ENCODE data around the gene DNAJC16. TPM values are rescaled to one million over a fixed set of nuclear protein-coding genes. Genes with fewer than 3 reads are reported as not detected.
"Not testable (repeated sequence)": the region's sequence is repeated elsewhere in the genome, so short reads cannot be mapped to it uniquely, and the experiment has no call there.

The DNAJC16 gene
- total and polyA plus RNA-seq, 2 of the 13 experiments (the other 11 are each of a cell fraction or from before 2014, with no cell fraction given), result 11.4 to 15.4 TPM

DNA sequence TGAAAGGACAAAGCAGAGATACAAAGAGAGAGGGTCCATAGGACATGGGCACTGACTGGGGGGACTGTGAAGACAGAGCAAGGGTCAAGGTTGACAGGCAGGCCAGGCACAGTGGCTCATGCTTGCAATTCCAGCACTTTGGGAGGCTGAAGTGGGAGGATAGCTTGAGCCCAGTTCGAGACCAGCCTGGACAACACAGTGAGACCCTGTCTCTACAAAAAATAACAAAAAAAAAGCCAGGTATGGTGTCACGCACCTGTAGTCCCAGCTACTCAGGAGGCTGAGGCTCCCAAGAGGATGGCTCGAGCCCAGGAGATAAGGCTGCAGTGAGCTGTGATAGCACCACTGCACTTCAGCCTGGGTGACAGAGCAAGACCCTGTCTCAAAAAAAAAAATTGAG is 7.0 kb upstream of the DNAJC16 start (continued):
- TF ChIP-seq ESRRA (CRISPR knock-in tag; IDR thresholded peaks at IDR 0.05; ENCODE audit: low read depth) (0 out of 2 replicates have a peak, but pooled peaks have one; percentile 36), MAFK (conservative IDR thresholded peaks at IDR 0.05 in 1 of 2, IDR thresholded peaks at IDR 0.05 in 1 of 2; ENCODE audit: low read length in 2 of 2) (no peak), FOXA3 (CRISPR knock-in tag; IDR thresholded peaks at IDR 0.05) (no peak), ZNF781 (CRISPR knock-in tag; IDR thresholded peaks at IDR 0.05; ENCODE audit: borderline replicate concordance, not compliant biosample characterization) (no peak), GABPA (IDR thresholded peaks at IDR 0.05; ENCODE audit: low read depth, low read length) (no peak), GABPA (CRISPR knock-in tag; IDR thresholded peaks at IDR 0.05; ENCODE audit: low read depth) (no peak)
- TF ChIP-seq, protein P1, sequence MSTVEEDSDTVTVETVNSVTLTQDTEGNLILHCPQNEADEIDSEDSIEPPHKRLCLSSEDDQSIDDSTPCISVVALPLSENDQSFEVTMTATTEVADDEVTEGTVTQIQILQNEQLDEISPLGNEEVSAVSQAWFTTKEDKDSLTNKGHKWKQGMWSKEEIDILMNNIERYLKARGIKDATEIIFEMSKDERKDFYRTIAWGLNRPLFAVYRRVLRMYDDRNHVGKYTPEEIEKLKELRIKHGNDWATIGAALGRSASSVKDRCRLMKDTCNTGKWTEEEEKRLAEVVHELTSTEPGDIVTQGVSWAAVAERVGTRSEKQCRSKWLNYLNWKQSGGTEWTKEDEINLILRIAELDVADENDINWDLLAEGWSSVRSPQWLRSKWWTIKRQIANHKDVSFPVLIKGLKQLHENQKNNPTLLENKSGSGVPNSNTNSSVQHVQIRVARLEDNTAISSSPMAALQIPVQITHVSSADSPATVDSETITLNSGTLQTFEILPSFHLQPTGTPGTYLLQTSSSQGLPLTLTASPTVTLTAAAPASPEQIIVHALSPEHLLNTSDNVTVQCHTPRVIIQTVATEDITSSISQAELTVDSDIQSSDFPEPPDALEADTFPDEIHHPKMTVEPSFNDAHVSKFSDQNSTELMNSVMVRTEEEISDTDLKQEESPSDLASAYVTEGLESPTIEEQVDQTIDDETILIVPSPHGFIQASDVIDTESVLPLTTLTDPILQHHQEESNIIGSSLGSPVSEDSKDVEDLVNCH (CRISPR knock-in tag; IDR thresholded peaks at IDR 0.05), result no peak
- TF ChIP-seq, protein P2, sequence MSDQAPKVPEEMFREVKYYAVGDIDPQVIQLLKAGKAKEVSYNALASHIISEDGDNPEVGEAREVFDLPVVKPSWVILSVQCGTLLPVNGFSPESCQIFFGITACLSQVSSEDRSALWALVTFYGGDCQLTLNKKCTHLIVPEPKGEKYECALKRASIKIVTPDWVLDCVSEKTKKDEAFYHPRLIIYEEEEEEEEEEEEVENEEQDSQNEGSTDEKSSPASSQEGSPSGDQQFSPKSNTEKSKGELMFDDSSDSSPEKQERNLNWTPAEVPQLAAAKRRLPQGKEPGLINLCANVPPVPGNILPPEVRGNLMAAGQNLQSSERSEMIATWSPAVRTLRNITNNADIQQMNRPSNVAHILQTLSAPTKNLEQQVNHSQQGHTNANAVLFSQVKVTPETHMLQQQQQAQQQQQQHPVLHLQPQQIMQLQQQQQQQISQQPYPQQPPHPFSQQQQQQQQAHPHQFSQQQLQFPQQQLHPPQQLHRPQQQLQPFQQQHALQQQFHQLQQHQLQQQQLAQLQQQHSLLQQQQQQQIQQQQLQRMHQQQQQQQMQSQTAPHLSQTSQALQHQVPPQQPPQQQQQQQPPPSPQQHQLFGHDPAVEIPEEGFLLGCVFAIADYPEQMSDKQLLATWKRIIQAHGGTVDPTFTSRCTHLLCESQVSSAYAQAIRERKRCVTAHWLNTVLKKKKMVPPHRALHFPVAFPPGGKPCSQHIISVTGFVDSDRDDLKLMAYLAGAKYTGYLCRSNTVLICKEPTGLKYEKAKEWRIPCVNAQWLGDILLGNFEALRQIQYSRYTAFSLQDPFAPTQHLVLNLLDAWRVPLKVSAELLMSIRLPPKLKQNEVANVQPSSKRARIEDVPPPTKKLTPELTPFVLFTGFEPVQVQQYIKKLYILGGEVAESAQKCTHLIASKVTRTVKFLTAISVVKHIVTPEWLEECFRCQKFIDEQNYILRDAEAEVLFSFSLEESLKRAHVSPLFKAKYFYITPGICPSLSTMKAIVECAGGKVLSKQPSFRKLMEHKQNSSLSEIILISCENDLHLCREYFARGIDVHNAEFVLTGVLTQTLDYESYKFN (CRISPR knock-in tag; conservative IDR thresholded peaks at IDR 0.05), result 0 out of 2 replicates have a peak, but pooled peaks have one; percentile 22
- TF ChIP-seq, protein P3, sequence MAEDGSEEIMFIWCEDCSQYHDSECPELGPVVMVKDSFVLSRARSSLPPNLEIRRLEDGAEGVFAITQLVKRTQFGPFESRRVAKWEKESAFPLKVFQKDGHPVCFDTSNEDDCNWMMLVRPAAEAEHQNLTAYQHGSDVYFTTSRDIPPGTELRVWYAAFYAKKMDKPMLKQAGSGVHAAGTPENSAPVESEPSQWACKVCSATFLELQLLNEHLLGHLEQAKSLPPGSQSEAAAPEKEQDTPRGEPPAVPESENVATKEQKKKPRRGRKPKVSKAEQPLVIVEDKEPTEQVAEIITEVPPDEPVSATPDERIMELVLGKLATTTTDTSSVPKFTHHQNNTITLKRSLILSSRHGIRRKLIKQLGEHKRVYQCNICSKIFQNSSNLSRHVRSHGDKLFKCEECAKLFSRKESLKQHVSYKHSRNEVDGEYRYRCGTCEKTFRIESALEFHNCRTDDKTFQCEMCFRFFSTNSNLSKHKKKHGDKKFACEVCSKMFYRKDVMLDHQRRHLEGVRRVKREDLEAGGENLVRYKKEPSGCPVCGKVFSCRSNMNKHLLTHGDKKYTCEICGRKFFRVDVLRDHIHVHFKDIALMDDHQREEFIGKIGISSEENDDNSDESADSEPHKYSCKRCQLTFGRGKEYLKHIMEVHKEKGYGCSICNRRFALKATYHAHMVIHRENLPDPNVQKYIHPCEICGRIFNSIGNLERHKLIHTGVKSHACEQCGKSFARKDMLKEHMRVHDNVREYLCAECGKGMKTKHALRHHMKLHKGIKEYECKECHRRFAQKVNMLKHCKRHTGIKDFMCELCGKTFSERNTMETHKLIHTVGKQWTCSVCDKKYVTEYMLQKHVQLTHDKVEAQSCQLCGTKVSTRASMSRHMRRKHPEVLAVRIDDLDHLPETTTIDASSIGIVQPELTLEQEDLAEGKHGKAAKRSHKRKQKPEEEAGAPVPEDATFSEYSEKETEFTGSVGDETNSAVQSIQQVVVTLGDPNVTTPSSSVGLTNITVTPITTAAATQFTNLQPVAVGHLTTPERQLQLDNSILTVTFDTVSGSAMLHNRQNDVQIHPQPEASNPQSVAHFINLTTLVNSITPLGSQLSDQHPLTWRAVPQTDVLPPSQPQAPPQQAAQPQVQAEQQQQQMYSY (CRISPR knock-in tag; IDR thresholded peaks at IDR 0.05), result no peak

DNA sequence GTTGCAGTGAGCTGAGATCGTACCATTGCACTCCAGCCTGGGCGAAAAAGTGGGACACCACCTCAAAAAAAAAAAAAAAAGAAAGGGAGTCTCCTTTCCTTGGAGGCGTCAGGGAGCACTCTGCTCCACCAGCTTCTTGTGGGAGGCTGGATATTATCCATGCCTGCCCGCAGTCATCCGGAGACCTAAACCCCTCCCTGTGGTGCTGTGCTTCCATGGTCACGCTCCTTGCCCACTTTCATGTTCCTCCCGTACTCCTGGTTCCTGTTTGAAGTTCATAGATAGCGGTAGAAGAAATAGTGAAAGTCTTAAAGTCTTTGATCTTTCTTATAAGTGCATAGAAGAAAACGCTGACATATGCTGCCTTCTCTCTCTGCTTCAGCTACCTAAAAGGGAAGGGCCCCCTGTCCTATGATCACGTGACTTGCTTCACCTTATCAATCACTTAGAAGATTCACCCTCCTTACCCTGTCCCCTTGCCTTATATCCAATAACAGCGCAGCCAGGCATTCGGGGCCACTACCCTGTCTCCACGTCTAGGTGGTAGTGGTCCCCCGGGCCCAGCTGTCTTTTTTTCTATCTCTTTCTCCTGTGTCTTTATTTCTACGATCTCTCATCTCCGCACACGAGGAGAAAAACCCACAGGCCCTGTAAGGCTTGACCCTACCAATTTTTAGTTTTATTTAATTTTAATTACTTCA is 5.3 kb upstream of the DNAJC16 start:
- ATAC-seq; H4K20me1 ChIP-seq (ENCODE audit: insufficient read depth, low read length); H3K4me3 ChIP-seq (replicated peaks in 1 of 3; ENCODE audit: insufficient read depth in 1 of 3, low read depth in 2 of 3, low read length in 3 of 3); H3K9ac ChIP-seq (ENCODE audit: insufficient read depth, low read depth, low read length); H3K36me3 ChIP-seq (replicated peaks in 1 of 2; ENCODE audit: control insufficient read depth in 1 of 2, insufficient read depth in 2 of 2, low read length in 2 of 2); H3K4me2 ChIP-seq (ENCODE audit: low read depth, low read length); DNase-seq (ENCODE audit: low spot score); H3K9me3 ChIP-seq (ENCODE audit: low read length); CTCF ChIA-PET (ENCODE audit: low intra/inter-chr PET ratio, low total read pairs); in situ Hi-C loops (cut with HindIII; ENCODE audit: extremely low pct_ligation_motif_present, low pct_unique_long_range_greater_than_20kb); H3K27ac ChIP-seq (ENCODE audit: extremely low read length, insufficient read depth, low read length); FAIRE-seq; H2AFZ ChIP-seq (ENCODE audit: low read length); BruUV-seq (replicated peaks); H3K79me2 ChIP-seq (ENCODE audit: insufficient read depth, low read length); POLR2A ChIA-PET; H3K27me3 ChIP-seq (ENCODE audit: control insufficient read depth in 1 of 2, insufficient read depth in 2 of 2, low read length in 2 of 2): not testable (repeated sequence)
- intact Hi-C loops (cut with micrococcal nuclease; ENCODE audit: unreplicated experiment), result loop anchor here (10.0 kb wide), 1 partner anchor 83 kb away; no protein-coding TSS in a partner anchor
- H3K4me1 ChIP-seq (ENCODE audit: insufficient read depth, low read length), result peaks cover 37% of the 10 kb centered on the region
- 97% methylated on average over 17 of the region's 17 CpGs for WGBS (ENCODE audit: low lambda C conversion rate)

Data from HepG2 (cell line).